ENCODE measurements around the gene LNP1. TPM values are rescaled to one million over a fixed set of nuclear protein-coding genes. Genes with fewer than 3 reads are reported as not detected.

Gene LNP1
- polyA plus RNA-seq, 2 of the 4 experiments (the other 2 are of a cell fraction): 1.3 to 2.0 TPM

DNA sequence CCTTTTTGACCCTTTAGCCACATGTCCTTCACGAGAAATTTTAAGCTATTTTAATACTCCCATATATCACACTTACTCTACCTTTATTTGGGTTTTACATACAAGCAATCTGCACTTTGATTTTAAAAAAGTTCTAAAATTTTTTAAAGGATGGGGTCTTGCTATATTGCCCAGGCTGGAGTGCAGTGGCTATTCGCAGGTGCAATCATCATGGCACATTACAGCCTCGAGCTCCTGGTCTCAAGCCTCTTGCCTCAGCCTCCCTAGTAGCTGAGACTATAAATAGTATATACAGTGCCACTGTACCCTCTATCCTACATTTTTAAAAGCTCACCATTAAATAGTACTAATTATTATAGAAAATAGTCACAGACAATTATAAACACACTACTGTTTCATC, 36.9 kb upstream of the LNP1 start:
- FAIRE-seq (no peak), ATAC-seq (no peak), DNase-seq (ENCODE audit: low read depth in 1 of 2, low spot score in 1 of 2) (no peak)
- no peak overlapping the region for H3K4me3 ChIP-seq
- H3K4me2 ChIP-seq: no peak overlapping the region
- TF ChIP-seq HOXA7 (CRISPR knock-in tag; IDR thresholded peaks at IDR 0.05) (no peak), ZSCAN20 (CRISPR knock-in tag; IDR thresholded peaks at IDR 0.05) (no peak), MAZ (IDR thresholded peaks at IDR 0.05; ENCODE audit: borderline replicate concordance, low read depth, low read length) (no peak), CBX2 (IDR thresholded peaks at IDR 0.05; ENCODE audit: borderline replicate concordance, low read depth) (no peak), KDM5A (IDR thresholded peaks at IDR 0.05) (no peak), SREBF2 (IDR thresholded peaks at IDR 0.05) (no peak), MAX (IDR thresholded peaks at IDR 0.05) (no peak), PHF8 (IDR thresholded peaks at IDR 0.05; ENCODE audit: borderline replicate concordance, low read depth) (no peak)
- TF ChIP-seq, protein P1, sequence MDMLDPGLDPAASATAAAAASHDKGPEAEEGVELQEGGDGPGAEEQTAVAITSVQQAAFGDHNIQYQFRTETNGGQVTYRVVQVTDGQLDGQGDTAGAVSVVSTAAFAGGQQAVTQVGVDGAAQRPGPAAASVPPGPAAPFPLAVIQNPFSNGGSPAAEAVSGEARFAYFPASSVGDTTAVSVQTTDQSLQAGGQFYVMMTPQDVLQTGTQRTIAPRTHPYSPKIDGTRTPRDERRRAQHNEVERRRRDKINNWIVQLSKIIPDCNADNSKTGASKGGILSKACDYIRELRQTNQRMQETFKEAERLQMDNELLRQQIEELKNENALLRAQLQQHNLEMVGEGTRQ (IDR thresholded peaks at IDR 0.05): no peak
- ChIA-PET POLR2A (no interaction called here), CTCF (no interaction called here)
- no peaks in the 10 kb centered on the region for H3K4me1 ChIP-seq
- WGBS (ENCODE audit: missing lambda C conversion rate): 87% methylated on average over 3 of the region's 3 CpGs
- H3K27ac ChIP-seq: no peak overlapping the region
- no peaks in the 10 kb centered on the region for H3K9me3 ChIP-seq

DNA sequence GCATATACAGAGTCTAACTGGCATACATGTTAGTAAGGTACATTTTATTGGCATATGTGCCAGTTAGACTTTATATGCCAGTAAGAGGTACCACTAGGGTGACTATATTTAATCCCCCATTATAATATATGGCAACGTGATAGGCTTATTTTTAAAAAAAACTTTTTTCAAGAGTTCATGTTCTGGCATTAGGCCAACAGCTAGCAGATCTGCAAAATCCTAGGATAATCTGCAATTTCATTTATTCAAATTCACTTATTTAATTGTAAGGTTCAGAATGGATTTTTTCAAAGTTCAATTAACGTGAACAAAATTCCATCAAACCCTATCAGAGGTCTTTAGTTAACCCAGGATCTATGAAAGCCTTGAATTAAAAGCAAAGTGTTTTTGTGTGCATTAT, 34.9 kb upstream of the LNP1 start:
- Histone ChIP-seq H3K27ac (no peak overlapping the region), H3K4me2 (no peak overlapping the region), H3K4me1 (no peaks in the 10 kb centered on the region), H3K4me3 (no peak overlapping the region), H3K9me3 (no peaks in the 10 kb centered on the region)
- no peak for FAIRE-seq
- WGBS (ENCODE audit: missing lambda C conversion rate): 88% methylated on average over 2 of the region's 2 CpGs
- no peak for DNase-seq (ENCODE audit: low read depth in 1 of 2, low spot score in 1 of 2)
- CTCF ChIA-PET: interaction anchor here (0.9 kb wide), 1 partner anchor 10 kb away, joined by 4 read pairs; no protein-coding TSS in a partner anchor
- TF ChIP-seq MAFK (IDR thresholded peaks at IDR 0.05; ENCODE audit: partially characterized antibody) (no peak), FOSB (CRISPR knock-in tag; IDR thresholded peaks at IDR 0.05) (no peak), FOSL2 (IDR thresholded peaks at IDR 0.05) (no peak), FOSL2 (CRISPR knock-in tag; IDR thresholded peaks at IDR 0.05) (no peak), MYC (IDR thresholded peaks at IDR 0.05; ENCODE audit: borderline replicate concordance, low read length) (no peak), EHMT2 (IDR thresholded peaks at IDR 0.05; ENCODE audit: low read depth) (no peak), RNF2 (IDR thresholded peaks at IDR 0.05; ENCODE audit: borderline replicate concordance, low read depth) (no peak), HES2 (IDR thresholded peaks at IDR 0.05) (no peak), E2F6 (IDR thresholded peaks at IDR 0.05; ENCODE audit: borderline replicate concordance, low read depth) (no peak), ESRRA (IDR thresholded peaks at IDR 0.05; ENCODE audit: borderline replicate concordance, low read length) (no peak), SMC3 (IDR thresholded peaks at IDR 0.05) (no peak), CBX2 (IDR thresholded peaks at IDR 0.05; ENCODE audit: borderline replicate concordance, low read depth) (no peak), HDAC2 (IDR thresholded peaks at IDR 0.05) (no peak), ZSCAN20 (CRISPR knock-in tag; IDR thresholded peaks at IDR 0.05) (no peak), EHF (CRISPR knock-in tag; IDR thresholded peaks at IDR 0.05) (no peak)
- TF ChIP-seq, protein P2, sequence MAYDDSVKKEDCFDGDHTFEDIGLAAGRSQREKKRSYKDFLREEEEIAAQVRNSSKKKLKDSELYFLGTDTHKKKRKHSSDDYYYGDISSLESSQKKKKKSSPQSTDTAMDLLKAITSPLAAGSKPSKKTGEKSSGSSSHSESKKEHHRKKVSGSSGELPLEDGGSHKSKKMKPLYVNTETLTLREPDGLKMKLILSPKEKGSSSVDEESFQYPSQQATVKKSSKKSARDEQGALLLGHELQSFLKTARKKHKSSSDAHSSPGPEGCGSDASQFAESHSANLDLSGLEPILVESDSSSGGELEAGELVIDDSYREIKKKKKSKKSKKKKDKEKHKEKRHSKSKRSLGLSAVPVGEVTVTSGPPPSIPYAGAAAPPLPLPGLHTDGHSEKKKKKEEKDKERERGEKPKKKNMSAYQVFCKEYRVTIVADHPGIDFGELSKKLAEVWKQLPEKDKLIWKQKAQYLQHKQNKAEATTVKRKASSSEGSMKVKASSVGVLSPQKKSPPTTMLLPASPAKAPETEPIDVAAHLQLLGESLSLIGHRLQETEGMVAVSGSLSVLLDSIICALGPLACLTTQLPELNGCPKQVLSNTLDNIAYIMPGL (CRISPR knock-in tag; IDR thresholded peaks at IDR 0.05; ENCODE audit: borderline replicate concordance): no peak
- ATAC-seq: no peak
- POLR2A ChIA-PET: no interaction called here
